ENCODE data around the gene YPEL5. TPM values are rescaled to one million over a fixed set of nuclear protein-coding genes. Genes with fewer than 3 reads are reported as not detected.

The YPEL5 gene
- polyA plus RNA-seq, 1 of the 3 experiments (the other 2 are of a cell fraction): 60.5 TPM

- 33% methylated on average over 1 of the region's 1 CpG for WGBS (ENCODE audit: low lambda C conversion rate)
- Histone ChIP-seq H3K36me3 (replicated peaks in 1 of 2; ENCODE audit: control insufficient read depth in 1 of 2, insufficient read depth in 2 of 2, low read length in 1 of 2) (no peaks in the 10 kb centered on the region), H3K4me3 (ENCODE audit: low read depth in 2 of 2, low read length in 1 of 2) (no peak overlapping the region), H3K9me2 (no peaks in the 10 kb centered on the region), H3K9ac (no peak overlapping the region), H3K4me1 (ENCODE audit: control insufficient read depth in 1 of 2, insufficient read depth in 2 of 2, low read depth in 1 of 2, low read length in 1 of 2) (peaks cover 0 to 10% of the 10 kb centered on the region in 2 experiments; a peak in 2 of 4 replicates), H2AFZ (ENCODE audit: low read depth) (no peak overlapping the region), H3K4me2 (no peak overlapping the region), H3K27ac (ENCODE audit: low read depth in 2 of 2, low read length in 1 of 2) (no peak overlapping the region), H3K27me3 (ENCODE audit: insufficient read depth) (no peaks in the 10 kb centered on the region; the same call in 1 of the 2 replicates), H3K79me2 (ENCODE audit: insufficient read depth) (no peaks in the 10 kb centered on the region), H4K20me1 (ENCODE audit: insufficient read depth) (no peaks in the 10 kb centered on the region), H3K9me3 (no peaks in the 10 kb centered on the region), H3F3A (replicated peaks; ENCODE audit: insufficient read depth) (no peaks in the 10 kb centered on the region)
- POLR2A ChIA-PET: no interaction called here
- TF ChIP-seq TAF1 (IDR thresholded peaks at IDR 0.05; ENCODE audit: borderline replicate concordance, low read depth, low read length) (no peak), POLR2AphosphoS5 (IDR thresholded peaks at IDR 0.05; ENCODE audit: low read depth, low read length) (no peak), FOSL2 (IDR thresholded peaks at IDR 0.05; ENCODE audit: borderline replicate concordance, low read depth) (no peak), SIN3A (IDR thresholded peaks at IDR 0.05; ENCODE audit: borderline replicate concordance, low read depth, low read length) (no peak), RAD21 (IDR thresholded peaks at IDR 0.05; ENCODE audit: low read length) (no peak), MXI1 (IDR thresholded peaks at IDR 0.05; ENCODE audit: low read depth, low read length) (no peak), RXRA (IDR thresholded peaks at IDR 0.05; ENCODE audit: borderline replicate concordance, low read depth) (no peak), IRF3 (IDR thresholded peaks at IDR 0.05; ENCODE audit: low read depth, low read length) (no peak), REST (IDR thresholded peaks at IDR 0.05; ENCODE audit: low read depth, low read length) (no peak), RFX5 (IDR thresholded peaks at IDR 0.05; ENCODE audit: low read length) (no peak), NFIC (IDR thresholded peaks at IDR 0.05; ENCODE audit: borderline replicate concordance) (no peak), MEF2A (IDR thresholded peaks at IDR 0.05; ENCODE audit: borderline replicate concordance, low read depth) (no peak), ZBTB33 (IDR thresholded peaks at IDR 0.05; ENCODE audit: borderline replicate concordance, low read depth) (no peak), TCF12 (IDR thresholded peaks at IDR 0.05) (no peak), USF2 (IDR thresholded peaks at IDR 0.05; ENCODE audit: borderline replicate concordance, low read depth, low read length) (no peak), JUND (IDR thresholded peaks at IDR 0.05) (no peak), FOXM1 (IDR thresholded peaks at IDR 0.05; ENCODE audit: low read depth) (no peak), MAX (IDR thresholded peaks at IDR 0.05; ENCODE audit: low read depth) (no peak), EP300 (IDR thresholded peaks at IDR 0.05; ENCODE audit: borderline replicate concordance in 1 of 2, low read depth in 1 of 2, low read length in 1 of 2) (no peak)
- no peak for DNase-seq
- CTCF ChIA-PET: interaction anchor here (0.8 to 12.8 kb wide), 4 partner anchors 38 to 964 kb away, joined by 3 to 573 read pairs (median 96); no protein-coding TSS in a partner anchor
Measured at GRCh38 chr2:30205456-30205855, 58.6 kb downstream of the YPEL5 start.

Data from SK-N-SH (cell line).